K562 (cell line): ENCODE results near the gene DXO. TPM values are rescaled to one million over a fixed set of nuclear protein-coding genes. Genes with fewer than 3 reads are reported as not detected.

Experiments
- BHLHE40 ChIP-seq: IDR thresholded peaks from 2 replicates; pipeline ENCODE4 v1.6.1; 2011; ENCODE audit warnings: low read length, improper control_type of control experiment
- CBFA2T2 ChIP-seq: fragments of 450-650 bp; conservative IDR thresholded peaks from 2 replicates; pipeline ENCODE4 v1.6.1; 2017; ENCODE audit warnings: mild to moderate bottlenecking
- CGGBP1 ChIP-seq: fragments of 250-450 bp; sonication (Bioruptor Pico); IDR thresholded peaks from 2 replicates; pipeline ENCODE4 v1.9.0; 2021; ENCODE audit warnings: mild to moderate bottlenecking
- DEAF1 ChIP-seq: fragments of 450-650 bp; formaldehyde crosslinking; IDR thresholded peaks from 2 replicates; pipeline ENCODE4 v1.4.0; 2020; ENCODE audit warnings: mild to moderate bottlenecking, moderate library complexity
- EWSR1 ChIP-seq: fragments of 450-650 bp; IDR thresholded peaks from 2 replicates; pipeline ENCODE4 v1.6.1; 2018; ENCODE audit warnings: borderline replicate concordance, mild to moderate bottlenecking, low read depth, moderate library complexity; ENCODE audit not compliant: partially characterized antibody
- FOXA1 ChIP-seq: fragments of 450-650 bp; IDR thresholded peaks from 2 replicates; pipeline ENCODE4 v1.6.1; 2016; ENCODE audit warnings: mild to moderate bottlenecking, borderline replicate concordance
- FOXJ2 ChIP-seq: fragments of 200-800 bp; sonication (Bioruptor generic); IDR thresholded peaks from 2 replicates; pipeline ENCODE4 v1.6.1; 2016; ENCODE audit warnings: missing genetic modification characterization, missing compliant biosample characterization
- NR4A1 ChIP-seq, 2 experiments: fragments of 250-450 bp in 1 of 2; fragments of 450-650 bp in 1 of 2; sonication (Bioruptor Pico) in 1 of 2; IDR thresholded peaks; 2 replicates each; pipeline versions ENCODE4 v1.4.0 to v1.6.1; 2016 to 2020; ENCODE audit warnings: mild to moderate bottlenecking in 2 of 2, missing compliant biosample characterization in 1 of 2, missing genetic modification characterization in 1 of 2, moderate library complexity in 1 of 2
- POLR2AphosphoS5 ChIP-seq: IDR thresholded peaks from 2 replicates; pipeline ENCODE4 v1.6.1; 2011; ENCODE audit warnings: mild to moderate bottlenecking, low read depth, low read length, moderate library complexity; ENCODE audit not compliant: control insufficient read depth, insufficient read depth
- RB1 ChIP-seq: fragments of 450-650 bp; IDR thresholded peaks from 2 replicates; pipeline ENCODE4 v1.6.1; 2017; ENCODE audit warnings: low read depth, mild to moderate bottlenecking
- TFE3 ChIP-seq: fragments of 450-650 bp; formaldehyde crosslinking; IDR thresholded peaks from 2 replicates; pipeline ENCODE4 v1.4.0; 2020; ENCODE audit warnings: mild to moderate bottlenecking, mixed read lengths
- USF2 ChIP-seq: sonication (generic); formaldehyde crosslinking; IDR thresholded peaks from 2 replicates; pipeline ENCODE4 v1.5.0; 2020; ENCODE audit warnings: missing genetic modification reagents
- ZFPM2 ChIP-seq: fragments of 250-450 bp; sonication (Bioruptor Pico); IDR thresholded peaks from 2 replicates; pipeline ENCODE4 v1.5.1; 2022; ENCODE audit warnings: mild to moderate bottlenecking
- ZNF263 ChIP-seq: sonication (generic); formaldehyde crosslinking; IDR thresholded peaks from 2 replicates; pipeline ENCODE4 v1.8.0; 2022; ENCODE audit warnings: mild to moderate bottlenecking, missing genetic modification reagents, borderline replicate concordance
- ZNF592 ChIP-seq: fragments of 450-650 bp; IDR thresholded peaks from 2 replicates; pipeline ENCODE4 v1.6.1; 2017; ENCODE audit warnings: antibody characterized with exemption, mild to moderate bottlenecking
- polyA plus RNA-seq, 8 experiments: library from polyadenylated mRNA; depleted of rRNA in 4 of 8; stranded (reverse) in 5 of 8; unstranded in 3 of 8; fragments of >200 nt; fragmentation: Nextera tagmentation in 2 of 8; fragmentation: Illumina TruSeq in 1 of 8; extraction: Ambion mirVana in 2 of 8; extraction: Trizol in 1 of 8; gene quantifications; 2 replicates each; pipeline versions ENCODE4 v1.2.1 to v1.2.3, GENCODE V29; 2011 to 2014; ENCODE audit warnings: inconsistent platforms in 1 of 8, missing spikeins in 1 of 8
- total RNA-seq, 7 experiments: library from RNA; depleted of rRNA in 6 of 7; stranded (reverse); fragments of >200 nt in 6 of 7; fragmentation: Illumina TruSeq in 2 of 7; extraction: Trizol in 2 of 7; gene quantifications; 2 replicates each; pipeline versions ENCODE4 v1.2.1 to v1.2.3, GENCODE V29; 2011 to 2021; ENCODE audit warnings: low replicate concordance in 1 of 7
- TF ChIP-seq, protein P1 (sequence below): sonication (generic); formaldehyde crosslinking; IDR thresholded peaks from 2 replicates; pipeline ENCODE4 v1.8.1; 2023; ENCODE audit warnings: mild to moderate bottlenecking, missing genetic modification reagents

DXO gene
- total and polyA plus RNA-seq, 9 of the 15 experiments (the other 6 are each of a cell fraction or from before 2014, with no cell fraction given): 6.4 to 35.1 (median 19.4) TPM

- TF ChIP-seq POLR2AphosphoS5 (0 out of 2 replicates have a peak, but pooled peaks have one; percentile 32), ZFPM2 (no peak), ZNF592 (peak; percentile 90), BHLHE40 (peak; percentile 71; the same call in 1 of the 2 replicates), DEAF1 (CRISPR knock-in tag) (peak; percentile 47; the same call in 1 of the 2 replicates), NR4A1 (CRISPR knock-in tag; IDR thresholded peaks at IDR 0.05) (no peak), NR4A1 (tag; IDR thresholded peaks at IDR 0.05) (no peak), FOXJ2 (0 out of 2 replicates have a peak, but pooled peaks have one; percentile 20), FOXA1 (no peak), EWSR1 (no peak), ZNF263 (CRISPR knock-in tag) (peak; percentile 83), CBFA2T2 (peak; percentile 24; the same call in 1 of the 2 replicates), USF2 (CRISPR knock-in tag) (peak; percentile 38; the same call in 1 of the 2 replicates), CGGBP1 (CRISPR knock-in tag) (no peak), RB1 (no peak), TFE3 (CRISPR knock-in tag) (peak; percentile 76)
- TF ChIP-seq, protein P1, sequence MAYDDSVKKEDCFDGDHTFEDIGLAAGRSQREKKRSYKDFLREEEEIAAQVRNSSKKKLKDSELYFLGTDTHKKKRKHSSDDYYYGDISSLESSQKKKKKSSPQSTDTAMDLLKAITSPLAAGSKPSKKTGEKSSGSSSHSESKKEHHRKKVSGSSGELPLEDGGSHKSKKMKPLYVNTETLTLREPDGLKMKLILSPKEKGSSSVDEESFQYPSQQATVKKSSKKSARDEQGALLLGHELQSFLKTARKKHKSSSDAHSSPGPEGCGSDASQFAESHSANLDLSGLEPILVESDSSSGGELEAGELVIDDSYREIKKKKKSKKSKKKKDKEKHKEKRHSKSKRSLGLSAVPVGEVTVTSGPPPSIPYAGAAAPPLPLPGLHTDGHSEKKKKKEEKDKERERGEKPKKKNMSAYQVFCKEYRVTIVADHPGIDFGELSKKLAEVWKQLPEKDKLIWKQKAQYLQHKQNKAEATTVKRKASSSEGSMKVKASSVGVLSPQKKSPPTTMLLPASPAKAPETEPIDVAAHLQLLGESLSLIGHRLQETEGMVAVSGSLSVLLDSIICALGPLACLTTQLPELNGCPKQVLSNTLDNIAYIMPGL (CRISPR knock-in tag): no peak
Measured at GRCh38 chr6:31979238-31979898, 7.4 kb upstream of the DXO start (continued).
